ENCODE results near the gene MYL5.
"Not testable (repeated sequence)": the region's sequence is repeated elsewhere in the genome, so short reads cannot be mapped to it uniquely, and the experiment has no call there.

Gene MYL5

DNA sequence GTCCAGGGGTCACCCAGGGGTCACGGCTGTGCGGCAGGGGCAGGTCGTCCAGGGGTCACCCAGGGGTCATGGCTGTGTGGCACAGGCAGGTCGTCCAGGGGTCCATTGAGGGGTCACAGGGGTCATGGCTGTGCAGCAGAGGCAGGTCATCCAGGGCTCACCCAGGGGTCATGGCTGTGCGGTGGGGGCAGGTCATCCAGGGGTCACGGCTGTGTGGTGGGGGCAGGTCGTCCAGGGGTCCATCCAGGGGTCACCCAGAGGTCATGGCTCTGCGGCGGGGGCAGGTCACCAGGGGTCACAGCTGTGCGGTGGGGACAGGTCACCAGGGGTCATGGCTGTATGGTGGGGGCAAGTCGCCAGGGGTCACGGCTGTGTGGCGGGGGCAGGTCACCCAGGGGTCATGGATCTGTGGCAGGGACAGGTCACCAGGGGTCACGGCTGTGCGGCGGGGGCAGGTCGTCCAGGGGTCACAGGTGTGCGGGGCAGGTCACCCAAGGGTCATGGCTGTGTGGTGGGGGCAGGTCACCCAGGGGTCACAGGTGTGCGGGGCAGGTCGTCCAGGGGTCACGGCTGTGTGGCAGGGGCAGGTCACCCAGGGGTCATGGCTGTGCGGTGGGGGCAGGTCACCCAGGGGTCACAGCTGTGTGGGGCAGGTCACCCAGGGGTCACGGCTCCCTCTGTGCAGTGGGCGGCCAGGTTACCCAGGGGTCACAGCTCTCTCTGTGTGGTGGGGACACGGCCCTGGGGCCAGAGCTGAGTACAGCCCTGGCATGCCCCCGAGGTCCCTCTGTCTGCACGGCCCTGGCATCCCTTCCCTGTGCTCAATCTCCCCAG lies 16.3 kb upstream of the MYL5 start:
- FAIRE-seq, result no peak

DNA sequence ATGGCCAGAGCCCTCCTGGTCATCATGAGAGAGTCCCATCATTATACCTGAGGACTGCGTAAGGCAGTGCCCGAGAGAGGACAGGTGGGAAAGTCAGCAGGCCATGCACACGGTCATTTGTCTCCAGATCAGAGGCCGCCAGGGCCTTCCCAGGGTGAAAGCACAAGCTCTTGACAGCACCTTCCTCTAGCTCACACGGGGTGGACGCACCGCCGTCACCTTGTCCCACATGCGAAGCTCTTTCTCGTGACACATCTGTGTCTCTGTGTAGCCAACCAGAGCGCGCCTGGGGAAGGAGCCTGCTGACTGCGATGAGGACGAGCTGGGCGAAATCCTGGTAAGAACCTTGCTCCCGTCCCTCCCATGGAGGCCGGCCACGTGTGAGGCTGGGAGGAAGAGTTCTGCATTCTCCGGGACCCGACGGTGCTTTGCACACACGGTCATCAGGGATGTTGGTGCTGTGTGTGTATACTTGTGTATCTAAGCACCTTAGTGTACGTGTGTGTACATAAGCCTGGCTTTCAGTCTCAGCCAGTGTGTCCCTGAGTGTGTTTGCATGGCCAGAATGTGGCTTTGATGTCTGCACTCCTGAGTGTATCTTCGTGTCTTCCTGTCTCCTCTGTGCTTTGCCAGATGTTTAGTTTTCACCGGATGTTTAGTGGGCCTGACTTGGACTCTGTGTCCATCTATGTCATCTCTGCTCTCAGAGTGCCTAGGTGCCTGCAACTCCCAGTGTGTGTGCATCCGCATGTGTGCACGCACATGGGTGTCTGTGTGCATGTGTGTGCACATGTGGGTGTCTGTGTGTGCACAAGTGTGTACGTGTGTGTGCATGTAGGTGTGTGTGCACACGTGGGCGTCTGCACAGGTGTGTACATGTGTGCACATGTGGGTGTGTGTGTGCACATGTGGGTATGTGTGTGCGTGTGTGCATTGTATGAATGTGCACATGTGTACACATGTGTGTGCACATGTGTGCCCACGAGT lies 15.4 kb upstream of the MYL5 start:
- no peak for FAIRE-seq

DNA sequence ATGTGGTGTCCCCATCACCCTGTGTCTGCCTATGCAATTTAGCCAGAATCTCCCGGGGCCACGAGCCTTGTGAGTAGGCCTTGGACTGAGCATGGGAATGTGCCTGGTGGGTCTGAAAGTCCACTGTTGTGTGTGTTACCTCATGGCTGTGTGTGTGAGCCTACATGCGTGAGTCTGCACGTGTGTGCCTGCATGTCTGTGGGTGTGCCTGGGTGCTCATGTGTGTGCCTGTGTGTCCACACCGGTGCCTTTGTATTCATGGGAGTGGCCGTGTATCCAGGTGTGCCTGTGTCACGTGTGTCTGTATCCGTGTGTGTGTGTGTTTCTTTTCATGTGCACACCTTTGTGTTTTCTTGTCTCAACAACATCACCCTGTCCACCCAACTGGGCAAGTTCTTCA lies 14.5 kb upstream of the MYL5 start:
- no peak for FAIRE-seq

GRCh38 chr4:660401-660800 lies 13.9 kb upstream of the MYL5 start:
- FAIRE-seq, result no peak

DNA sequence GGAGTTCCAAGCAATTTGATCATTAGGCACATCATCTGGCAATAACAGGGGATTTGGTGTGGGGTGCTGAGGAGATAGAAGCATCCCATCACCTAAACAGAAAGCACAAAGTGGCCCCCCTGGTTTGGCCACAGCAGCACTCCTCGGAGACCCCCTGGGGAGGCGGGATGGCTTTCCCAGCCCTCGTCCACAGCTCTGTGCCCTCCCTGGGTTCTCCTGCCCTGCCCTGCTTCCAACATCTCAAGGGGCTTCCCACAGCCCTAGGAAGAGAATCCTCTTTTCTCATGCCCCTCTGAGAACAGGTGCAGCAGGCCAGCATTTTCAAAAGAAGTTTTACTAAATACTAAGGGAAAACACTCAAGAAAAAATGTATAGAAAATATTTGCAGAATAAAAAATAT lies 13.1 kb upstream of the MYL5 start:
- FAIRE-seq, result no peak

GRCh38 chr4:661881-662761 lies 12.2 kb upstream of the MYL5 start:
- FAIRE-seq, result no peak

- FAIRE-seq, result no peak
These were observed 11.3 kb upstream of the MYL5 start for GRCh38 chr4:663046-663437.

DNA sequence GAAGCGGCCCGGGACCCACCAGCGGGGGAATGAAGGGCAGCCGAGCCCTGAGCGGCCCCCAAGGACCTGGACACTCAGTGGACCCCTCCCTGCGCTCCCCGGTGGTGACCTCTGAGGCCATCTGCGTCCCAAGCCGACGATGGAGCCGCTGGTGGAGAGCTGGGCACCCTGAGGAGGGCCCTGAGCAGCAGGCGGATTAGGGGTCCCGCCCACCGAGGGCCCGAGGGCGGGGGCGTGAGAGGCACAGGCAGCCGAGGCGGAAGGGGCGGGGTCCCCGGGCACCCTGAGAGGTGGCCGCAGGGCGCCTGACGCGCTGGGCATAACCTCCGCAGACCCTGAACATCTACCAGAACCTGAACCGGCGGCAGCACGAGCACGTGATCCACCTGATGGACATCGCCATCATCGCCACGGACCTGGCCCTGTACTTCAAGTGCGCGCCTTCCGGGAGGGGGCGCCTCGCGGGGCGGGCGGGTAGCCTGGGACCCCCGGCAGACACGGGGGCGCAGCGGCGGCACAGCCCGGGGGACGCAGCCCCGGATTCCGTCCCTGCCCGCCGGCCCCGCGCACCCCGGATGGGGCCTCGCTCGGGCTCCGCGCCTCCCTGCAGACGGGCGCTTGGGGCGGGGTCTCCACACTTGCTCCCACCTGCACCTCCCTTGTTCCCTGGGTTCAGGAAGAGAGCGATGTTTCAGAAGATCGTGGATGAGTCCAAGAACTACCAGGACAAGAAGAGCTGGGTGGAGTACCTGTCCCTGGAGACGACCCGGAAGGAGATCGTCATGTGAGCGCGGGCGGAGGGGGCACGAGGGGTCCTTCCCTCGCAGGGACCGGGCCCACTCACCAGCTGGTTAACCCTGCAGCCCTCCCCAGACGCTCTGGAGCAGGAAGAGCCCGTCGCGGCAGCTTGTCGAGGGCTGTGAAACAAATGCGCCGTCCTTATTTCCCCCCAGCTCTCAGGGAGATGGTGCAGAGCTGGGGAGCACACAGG lies 10.6 kb upstream of the MYL5 start:
- no peak for FAIRE-seq

DNA sequence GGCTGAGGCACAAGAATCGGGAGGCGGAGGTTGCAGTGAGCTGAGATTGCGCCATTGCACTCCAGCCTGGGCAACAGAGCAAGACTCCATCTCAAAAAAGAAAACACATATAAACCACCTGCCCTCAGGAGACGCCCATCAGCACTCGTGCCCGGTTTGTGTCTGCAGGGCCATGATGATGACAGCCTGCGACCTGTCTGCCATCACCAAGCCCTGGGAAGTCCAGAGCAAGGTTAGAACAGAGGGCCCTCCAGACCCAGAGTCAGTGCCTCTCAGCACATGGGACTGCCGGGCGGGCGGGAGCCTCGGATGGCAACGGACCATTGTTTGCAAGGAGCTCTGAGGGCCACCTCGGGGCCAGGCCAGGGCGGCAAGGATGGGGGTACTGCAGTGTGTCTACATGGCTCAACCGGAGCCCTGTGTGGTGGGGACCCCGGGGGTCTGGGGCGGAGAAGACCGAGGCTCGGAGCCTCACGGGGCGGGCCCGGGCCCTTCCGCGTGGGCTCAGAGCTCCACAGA lies 9.6 kb upstream of the MYL5 start:
- FAIRE-seq, result no peak

- no peak for FAIRE-seq
These were observed 9.0 kb upstream of the MYL5 start for GRCh38 chr4:665381-665750.

DNA sequence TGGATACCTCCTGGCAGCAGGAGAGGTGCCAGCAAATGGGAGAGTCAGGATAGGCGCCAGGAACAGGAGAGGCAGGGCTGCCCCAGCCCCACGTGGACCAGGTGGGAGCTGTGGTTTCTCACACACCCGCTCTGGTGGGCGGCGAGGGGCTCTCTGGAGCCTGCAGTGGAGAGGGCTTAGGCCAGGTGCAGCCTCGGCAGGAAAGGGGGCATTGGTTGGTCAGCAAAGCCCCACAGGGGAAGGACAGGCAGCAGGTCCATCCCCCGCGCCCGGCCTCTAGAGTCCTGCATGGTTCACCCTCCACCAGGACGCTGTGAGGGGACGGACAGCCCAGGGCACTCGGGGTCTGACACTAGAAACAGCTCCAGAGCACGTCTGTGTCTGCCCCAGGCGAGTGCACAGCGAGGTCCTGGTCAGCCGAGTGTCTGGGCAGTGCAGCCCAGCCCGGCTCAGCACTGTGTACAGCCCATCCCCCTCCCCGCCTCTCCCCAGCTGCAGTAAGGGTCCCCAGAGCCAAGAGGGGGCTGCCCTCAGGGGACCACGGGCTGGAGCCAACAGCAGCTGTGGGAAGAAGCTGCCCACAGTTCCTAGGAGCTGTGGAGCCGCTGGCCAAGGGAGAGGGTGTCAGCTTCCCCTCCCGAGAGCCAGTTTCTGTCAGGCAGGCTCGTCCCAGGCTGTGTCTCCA lies 8.4 kb upstream of the MYL5 start:
- FAIRE-seq, result no peak

GRCh38 chr4:666436-666810 lies 7.9 kb upstream of the MYL5 start:
- FAIRE-seq, result no peak

DNA sequence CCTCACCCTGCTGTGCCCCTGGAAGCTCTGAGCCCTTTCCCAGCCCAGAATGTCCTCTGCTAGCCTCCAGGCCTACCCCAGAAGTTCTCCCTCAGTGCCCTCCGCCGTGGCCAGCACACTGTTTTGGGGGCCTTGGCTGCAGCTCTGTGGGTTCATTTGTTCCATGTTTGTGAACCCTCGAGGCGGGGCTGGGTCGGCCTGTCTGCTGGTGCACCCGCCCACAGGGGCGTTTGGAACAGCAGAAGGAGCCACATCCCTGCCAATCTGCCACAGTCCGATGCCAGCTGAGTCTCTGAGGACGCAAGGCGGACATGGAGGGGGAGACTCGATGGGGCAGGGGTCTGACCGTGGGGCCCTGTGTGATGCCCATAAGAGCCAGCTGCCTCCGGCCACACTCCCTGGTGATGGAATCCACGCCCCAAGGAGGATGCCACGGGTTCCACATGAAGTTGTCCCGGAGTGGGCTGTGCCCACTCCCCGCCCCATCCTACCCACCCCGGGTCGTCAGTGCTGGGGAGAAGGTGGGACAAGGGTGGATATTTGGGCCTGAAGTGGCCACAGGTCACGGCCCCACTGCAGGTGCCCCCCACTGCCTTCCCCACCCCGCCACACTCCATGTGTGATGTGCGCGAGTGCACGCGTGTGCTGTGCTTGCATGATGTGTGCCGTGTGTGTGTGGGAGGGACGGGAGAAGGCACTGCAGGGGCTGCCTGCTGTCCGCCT lies 7.4 kb upstream of the MYL5 start:
- FAIRE-seq, result no peak

DNA sequence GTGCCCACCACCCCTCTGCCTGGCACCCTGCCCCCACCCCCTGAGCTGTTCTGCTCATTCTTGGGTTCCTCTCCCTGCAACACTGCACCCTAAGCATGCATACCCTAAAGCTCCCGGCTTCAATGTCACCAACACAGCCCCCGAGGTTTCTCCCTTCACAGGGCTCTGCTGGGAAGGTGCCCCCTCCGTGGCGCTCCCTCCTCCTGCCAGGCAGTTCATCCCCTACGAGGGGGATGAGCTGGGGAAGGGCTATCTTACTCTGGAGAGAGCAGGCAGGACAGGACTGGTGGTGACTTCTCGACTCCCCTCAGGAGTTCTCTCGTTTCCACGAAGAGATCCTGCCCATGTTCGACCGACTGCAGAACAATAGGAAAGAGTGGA lies 6.8 kb upstream of the MYL5 start:
- no peak for FAIRE-seq

DNA sequence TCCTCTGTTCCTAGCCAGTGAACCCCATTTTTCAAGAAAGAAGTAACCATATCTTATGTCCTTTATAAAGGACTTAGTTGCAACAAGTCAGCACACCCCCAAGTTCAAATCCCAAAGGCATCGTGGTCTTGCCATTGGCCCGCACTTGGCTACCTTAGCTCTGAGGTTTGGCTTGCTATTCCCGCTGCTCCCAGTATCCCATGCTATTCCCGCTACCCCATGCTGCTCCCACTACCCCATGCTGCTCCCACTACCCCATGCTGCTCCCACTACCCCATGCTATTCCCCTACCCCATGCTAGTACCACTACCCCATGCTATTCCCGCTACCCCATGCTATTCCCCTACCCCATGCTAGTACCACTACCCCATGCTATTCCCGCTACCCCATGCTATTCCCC lies 6.1 kb upstream of the MYL5 start:
- not testable (repeated sequence) for FAIRE-seq

GRCh38 chr4:669806-670559 lies 4.4 kb upstream of the MYL5 start:
- not testable (repeated sequence) for FAIRE-seq

- FAIRE-seq, result no peak
These were observed 2.6 kb upstream of the MYL5 start for GRCh38 chr4:671769-672168.

GRCh38 chr4:673349-674091 lies 822 bp upstream of the MYL5 start:
- FAIRE-seq, result no peak
